Measurements from ENCODE around the gene THBS2. TPM values are rescaled to one million over a fixed set of nuclear protein-coding genes. Genes with fewer than 3 reads are reported as not detected.
"Not testable (repeated sequence)": the region's sequence is repeated elsewhere in the genome, so short reads cannot be mapped to it uniquely, and the experiment has no call there.

The THBS2 gene
- total and polyA plus RNA-seq, 2 of the 4 experiments (the other 2 are of a cell fraction): 97.3 to 113 TPM

- H2AK9ac ChIP-seq (replicated peaks; ENCODE audit: low read depth, low read length, poor library complexity); H3K9me3 ChIP-seq (ENCODE audit: control insufficient read depth, insufficient read depth, low read length); H2BK20ac ChIP-seq (ENCODE audit: low read depth, low read length); CTCF ChIA-PET; in situ Hi-C loops (cut with MboI; ENCODE audit: low sequenced_read_pairs); H3K79me1 ChIP-seq (ENCODE audit: low read depth in 1 of 2, low read length in 2 of 2); H3K27me3 ChIP-seq (ENCODE audit: control insufficient read depth, insufficient read depth, low read length); H4K8ac ChIP-seq (ENCODE audit: low read depth in 2 of 2, low read length in 2 of 2); ATAC-seq (ENCODE audit: low read depth); dilution Hi-C loops (cut with HindIII; ENCODE audit: low sequenced_read_pairs, unreplicated experiment); H3K4ac ChIP-seq (ENCODE audit: low read depth, low read length); intact Hi-C loops (cut with micrococcal nuclease); H3K4me3 ChIP-seq (ENCODE audit: insufficient read depth, low read depth, low read length); H3K4me2 ChIP-seq (ENCODE audit: low read depth, low read length); H3K9ac ChIP-seq (ENCODE audit: low read depth, low read length); H3K27ac ChIP-seq (ENCODE audit: insufficient read depth, low read length); H4K5ac ChIP-seq (ENCODE audit: low read depth, low read length); H2AK5ac ChIP-seq (ENCODE audit: low read depth, low read length); H2BK15ac ChIP-seq (ENCODE audit: low read depth, low read length); H2BK120ac ChIP-seq (ENCODE audit: low read depth, low read length); H3K23ac ChIP-seq (ENCODE audit: low read depth, low read length); POLR2A ChIA-PET (ENCODE audit: unreplicated experiment); H3K56ac ChIP-seq (ENCODE audit: extremely low read depth, insufficient read depth, low read length); H2AFZ ChIP-seq (replicated peaks; ENCODE audit: low read length, poor library complexity); DNase-seq; H3K14ac ChIP-seq (replicated peaks; ENCODE audit: low read depth, low read length); H3K18ac ChIP-seq (ENCODE audit: low read depth, low read length); H3K36me3 ChIP-seq (ENCODE audit: control insufficient read depth, insufficient read depth, low read length); H4K20me1 ChIP-seq (ENCODE audit: insufficient read depth, low read length); BruUV-seq (replicated peaks): not testable (repeated sequence)
- H2BK5ac ChIP-seq (ENCODE audit: low read depth, low read length, poor library complexity, severe bottlenecking): peak overlapping the region; percentile 61
- peak overlapping the region; percentile 16; the same call in 1 of the 2 replicates for H4K91ac ChIP-seq (ENCODE audit: insufficient read depth, low read depth, low read length)
- H3K9me1 ChIP-seq (ENCODE audit: insufficient read depth, low read length): peaks cover 11% of the 10 kb centered on the region
- H3K4me1 ChIP-seq (ENCODE audit: control insufficient read depth, insufficient read depth, low read length): peaks cover 19% of the 10 kb centered on the region
Measured at GRCh38 chr6:169270077-169270380, 16.4 kb upstream of the THBS2 start.
